G401 (cell line): ENCODE data around the gene CEP68. TPM values are rescaled to one million over a fixed set of nuclear protein-coding genes. Genes with fewer than 3 reads are reported as not detected.
"Not testable (repeated sequence)": the region's sequence is repeated elsewhere in the genome, so short reads cannot be mapped to it uniquely, and the experiment has no call there.

Experiments used
- DNase-seq: peaks from one replicate; pipeline ENCODE4 v3.0.0-alpha.2; 2015; ENCODE audit warnings: low spot score
- in situ Hi-C: cut with HindIII; loops from 2 replicates; pipeline ENCODE4 v1.10.0; 2016; ENCODE audit warnings: low sequenced_read_pairs, mixed read lengths
- total RNA-seq: library from RNA; depleted of rRNA; stranded (reverse); fragments of >200 nt; shearing (Covaris generic); gene quantifications from 2 replicates; pipeline ENCODE4 v1.2.3, GENCODE V29; 2014; rRNA removed

CEP68 gene, protein sequence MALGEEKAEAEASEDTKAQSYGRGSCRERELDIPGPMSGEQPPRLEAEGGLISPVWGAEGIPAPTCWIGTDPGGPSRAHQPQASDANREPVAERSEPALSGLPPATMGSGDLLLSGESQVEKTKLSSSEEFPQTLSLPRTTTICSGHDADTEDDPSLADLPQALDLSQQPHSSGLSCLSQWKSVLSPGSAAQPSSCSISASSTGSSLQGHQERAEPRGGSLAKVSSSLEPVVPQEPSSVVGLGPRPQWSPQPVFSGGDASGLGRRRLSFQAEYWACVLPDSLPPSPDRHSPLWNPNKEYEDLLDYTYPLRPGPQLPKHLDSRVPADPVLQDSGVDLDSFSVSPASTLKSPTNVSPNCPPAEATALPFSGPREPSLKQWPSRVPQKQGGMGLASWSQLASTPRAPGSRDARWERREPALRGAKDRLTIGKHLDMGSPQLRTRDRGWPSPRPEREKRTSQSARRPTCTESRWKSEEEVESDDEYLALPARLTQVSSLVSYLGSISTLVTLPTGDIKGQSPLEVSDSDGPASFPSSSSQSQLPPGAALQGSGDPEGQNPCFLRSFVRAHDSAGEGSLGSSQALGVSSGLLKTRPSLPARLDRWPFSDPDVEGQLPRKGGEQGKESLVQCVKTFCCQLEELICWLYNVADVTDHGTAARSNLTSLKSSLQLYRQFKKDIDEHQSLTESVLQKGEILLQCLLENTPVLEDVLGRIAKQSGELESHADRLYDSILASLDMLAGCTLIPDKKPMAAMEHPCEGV
- total RNA-seq = 8.5 and 12.6 TPM in 2 replicates

DNA sequence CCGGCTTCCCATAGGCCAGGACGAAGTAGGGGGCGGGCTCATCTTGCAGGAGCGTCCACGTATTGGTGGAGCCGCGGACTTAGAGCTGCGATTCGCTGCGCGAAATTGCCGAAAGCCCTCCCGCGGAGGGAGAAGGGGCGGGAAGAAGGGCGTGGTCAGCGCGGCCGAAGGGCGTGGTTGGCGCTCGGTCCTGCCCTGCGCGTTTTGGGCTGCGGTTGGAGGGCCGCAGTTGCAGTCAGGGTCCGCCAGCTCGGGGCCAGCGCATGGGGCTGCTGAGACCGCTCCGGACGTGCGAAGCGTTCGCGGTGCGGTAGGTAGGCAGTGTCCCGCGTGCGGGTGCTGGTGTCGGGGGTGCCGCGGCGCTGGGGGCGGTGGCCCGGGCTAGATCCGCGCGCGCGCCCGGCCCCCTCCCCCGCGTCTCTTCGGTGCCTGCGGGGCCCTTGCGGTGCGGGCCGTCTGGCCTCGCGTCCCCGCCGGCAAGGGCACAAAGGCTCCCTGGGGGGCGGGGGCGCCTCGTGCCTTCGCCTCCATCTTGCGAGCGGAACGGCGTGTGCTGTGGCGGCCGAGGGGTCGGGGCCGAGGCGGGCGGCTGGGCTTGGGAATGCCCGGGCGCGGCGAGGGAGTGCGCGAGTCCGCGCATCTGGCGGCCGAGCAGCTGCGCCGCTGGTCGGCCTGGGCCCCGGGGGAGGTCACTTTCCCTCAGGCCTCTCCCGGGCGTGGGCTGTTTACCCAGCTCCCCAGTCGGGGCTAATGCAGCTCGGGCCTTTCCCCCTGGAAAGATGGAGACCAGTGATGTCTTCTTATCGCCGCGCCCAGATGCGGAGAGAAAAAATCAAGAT lies at the start of gene CEP68:
Gene CEP68 (plus strand): TSS at position 202 of the 839 bp plus-strand sequence. CDS start 13,029 bp downstream, outside the sequence.
- peak; percentile 98 for DNase-seq
- in situ Hi-C loops = no loop called here

DNA sequence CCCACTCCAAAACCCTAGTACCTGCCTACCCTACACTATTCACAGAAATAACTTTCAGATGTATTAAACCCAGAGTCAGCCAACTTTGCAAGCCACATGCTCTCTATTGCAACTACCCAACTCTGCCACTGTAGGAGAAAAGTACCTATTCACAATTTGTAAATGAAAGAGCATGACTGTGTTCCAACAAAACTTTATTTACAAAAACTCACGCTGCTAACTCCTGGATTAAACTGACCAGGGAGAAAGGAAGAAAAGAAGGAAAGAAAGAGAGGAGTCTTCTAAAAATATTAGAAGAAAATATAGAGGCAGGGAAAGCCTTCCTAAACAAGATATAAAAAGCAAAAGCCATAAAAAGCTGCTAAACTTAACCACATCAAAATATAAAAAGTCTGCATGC lies 42.4 kb upstream of the CEP68 start:
- DNase-seq = no peak
- in situ Hi-C loops = no loop called here

DNA sequence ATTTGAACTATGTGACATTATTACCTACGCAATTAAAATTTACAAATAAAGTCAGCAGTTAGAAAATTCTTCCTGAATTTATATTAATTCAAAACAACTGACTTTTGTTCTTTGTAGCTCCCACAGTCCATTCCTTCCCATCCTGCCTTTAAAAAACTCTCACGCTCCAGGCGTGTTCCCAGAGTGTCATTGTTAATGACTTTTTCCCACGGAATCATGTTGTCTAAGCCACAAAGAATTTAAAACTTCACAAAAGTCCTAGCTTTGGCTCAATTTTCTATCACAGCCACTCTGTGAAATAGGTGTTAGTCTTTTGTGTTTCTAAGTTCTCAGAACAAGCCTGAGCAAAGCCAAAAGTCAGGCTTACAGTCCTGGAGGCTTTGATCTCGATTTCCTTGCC lies 40.5 kb upstream of the CEP68 start:
- DNase-seq = no peak
- in situ Hi-C loops = no loop called here

DNA sequence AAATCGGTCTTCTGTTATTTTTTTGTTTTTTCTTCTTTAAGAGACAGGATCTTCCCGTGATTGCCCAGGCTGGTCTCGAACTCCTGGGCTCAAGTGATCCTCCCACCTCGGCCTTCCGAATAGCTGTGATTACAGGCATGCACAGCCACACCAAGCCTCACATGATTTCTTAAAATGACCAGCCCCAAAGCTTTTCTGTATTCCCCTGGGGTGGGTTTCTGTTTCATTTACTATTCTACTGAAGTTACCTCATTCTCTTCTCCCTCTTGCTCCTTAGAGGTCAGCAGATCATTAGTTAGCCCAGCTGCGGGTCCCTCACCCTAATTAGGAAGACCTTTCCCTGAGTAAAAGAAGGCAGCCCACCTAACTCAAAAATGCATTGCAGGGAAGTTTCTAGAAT lies 39.4 kb upstream of the CEP68 start:
- in situ Hi-C loops = no loop called here

DNA sequence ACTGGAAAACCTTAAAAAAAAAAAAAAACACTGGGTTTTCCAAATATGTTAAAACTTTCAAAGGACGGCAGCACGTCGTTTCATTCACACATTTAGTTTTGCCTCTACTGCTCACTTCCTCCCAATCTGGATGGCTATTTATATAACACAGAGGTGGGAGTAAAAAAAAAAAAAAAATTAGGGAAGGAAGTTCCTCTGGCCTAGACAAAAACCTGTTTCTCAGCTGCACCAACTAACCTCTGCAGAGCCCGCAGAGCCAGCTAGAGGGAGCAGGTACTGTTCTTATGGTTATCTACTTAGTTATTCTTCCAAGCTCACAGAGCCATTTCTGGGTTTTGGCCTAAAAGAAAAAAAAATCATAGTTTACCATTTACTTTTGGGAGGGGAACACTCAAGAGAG lies 38.9 kb upstream of the CEP68 start:
- DNase-seq = no peak
- in situ Hi-C loops = no loop called here

More for the DNA sequence above, 39.4 kb upstream of the CEP68 start:
- DNase-seq = no peak

DNA sequence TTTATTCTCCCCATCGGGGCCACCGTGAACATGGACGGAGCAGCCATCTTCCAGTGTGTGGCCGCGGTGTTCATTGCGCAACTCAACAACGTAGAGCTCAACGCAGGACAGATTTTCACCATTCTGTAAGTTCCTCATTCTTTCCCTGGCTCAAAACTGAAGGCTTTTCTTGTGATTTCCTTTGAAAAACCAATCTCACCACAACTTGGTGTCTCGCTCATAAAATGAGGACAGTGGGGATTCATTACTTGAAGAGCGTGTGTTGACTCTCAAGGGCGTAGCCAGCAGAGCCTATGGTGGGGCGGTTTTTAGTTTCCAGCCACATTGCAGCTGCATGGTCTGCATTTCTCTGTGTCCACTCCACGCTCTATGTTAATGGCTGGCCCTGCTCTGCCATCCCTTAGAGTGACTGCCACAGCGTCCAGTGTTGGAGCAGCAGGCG lies 38.1 kb upstream of the CEP68 start:
- in situ Hi-C loops = no loop called here
- no peak for DNase-seq

DNA sequence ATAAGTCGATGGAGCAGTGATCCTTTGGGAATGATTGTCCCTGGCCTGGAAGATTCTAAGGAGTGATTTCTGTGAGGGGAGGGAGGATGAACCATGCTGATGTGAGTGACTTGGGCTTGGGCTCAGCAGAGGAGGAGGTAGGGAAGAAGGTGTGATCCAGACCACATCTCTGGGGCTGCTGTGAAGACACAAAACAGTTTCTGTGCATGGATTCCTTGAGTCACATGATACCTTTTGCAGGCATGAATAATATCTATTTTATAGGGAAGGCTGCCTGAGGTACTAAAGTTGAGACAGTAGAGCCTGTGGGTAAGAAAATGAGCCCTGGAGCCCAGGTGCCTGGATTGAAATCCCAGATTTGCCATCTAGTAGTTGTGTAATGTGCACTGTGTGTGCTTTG lies 37.2 kb upstream of the CEP68 start:
- in situ Hi-C loops = no loop called here
- DNase-seq = no peak

DNA sequence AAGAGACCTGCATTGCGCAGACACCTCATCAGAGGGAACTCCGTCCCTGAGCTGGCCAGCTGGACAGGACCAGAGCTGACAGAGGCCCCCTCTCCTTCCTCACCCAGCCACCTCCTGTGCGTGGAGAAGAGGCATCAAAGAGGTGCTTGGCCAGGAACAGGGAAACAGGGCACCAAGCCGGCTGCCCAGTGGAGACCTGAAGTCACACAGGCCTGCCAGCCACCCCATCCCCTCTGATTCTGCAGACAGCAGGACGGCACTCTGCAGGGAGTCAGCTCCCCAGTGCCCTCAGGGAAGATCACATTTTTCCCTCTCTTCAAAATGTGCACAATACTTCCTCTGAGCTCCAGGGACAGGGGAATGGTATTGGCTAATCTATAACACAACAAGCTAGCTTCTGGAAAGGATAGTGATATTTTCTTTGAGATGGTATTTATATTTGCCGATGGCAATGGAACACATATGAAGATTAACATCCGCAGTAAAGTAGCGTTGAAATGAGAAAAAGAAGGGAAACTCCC lies 36.5 kb upstream of the CEP68 start:
- in situ Hi-C loops = no loop called here
- no peak for DNase-seq

DNA sequence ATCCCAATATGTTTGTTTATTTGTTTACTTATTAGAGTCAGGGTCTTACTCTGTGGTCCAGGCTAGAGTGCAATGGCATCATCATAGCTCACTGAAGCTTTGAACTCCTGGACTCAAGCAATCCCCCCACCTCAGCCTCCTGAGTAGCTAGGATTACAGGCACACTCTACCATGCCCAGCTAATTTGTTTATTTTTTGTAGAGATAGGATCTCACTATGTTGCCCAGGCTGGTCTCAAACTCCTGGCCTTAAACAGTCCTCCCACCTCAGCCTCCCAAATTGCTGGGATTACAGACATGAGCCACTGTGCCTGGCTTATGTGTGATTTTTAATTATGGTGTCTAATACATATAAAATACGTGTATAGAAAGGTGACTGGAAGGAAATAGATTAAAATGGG lies 36.0 kb upstream of the CEP68 start:
- in situ Hi-C loops, DNase-seq: not testable (repeated sequence)

DNA sequence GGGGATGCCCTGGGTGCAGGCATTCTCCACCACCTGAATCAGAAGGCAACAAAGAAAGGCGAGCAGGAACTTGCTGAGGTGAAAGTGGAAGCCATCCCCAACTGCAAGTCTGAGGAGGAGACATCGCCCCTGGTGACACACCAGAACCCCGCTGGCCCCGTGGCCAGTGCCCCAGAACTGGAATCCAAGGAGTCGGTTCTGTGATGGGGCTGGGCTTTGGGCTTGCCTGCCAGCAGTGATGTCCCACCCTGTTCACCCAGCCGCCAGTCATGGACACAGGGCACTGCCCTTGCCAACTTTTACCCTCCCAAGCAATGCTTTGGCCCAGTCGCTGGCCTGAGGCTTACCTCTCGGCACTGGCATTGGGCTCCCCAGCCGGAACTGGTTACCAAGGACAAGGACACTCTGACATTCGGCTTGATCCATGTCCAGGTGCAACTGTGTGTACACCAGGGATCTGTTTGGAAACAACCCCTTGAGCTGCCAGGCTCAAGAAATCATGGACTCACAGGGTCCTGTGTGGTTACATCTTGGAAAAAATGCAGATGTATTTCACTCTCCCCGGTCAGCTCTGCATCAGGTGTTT lies 35.2 kb upstream of the CEP68 start:
- no peak for DNase-seq
- in situ Hi-C loops = no loop called here

DNA sequence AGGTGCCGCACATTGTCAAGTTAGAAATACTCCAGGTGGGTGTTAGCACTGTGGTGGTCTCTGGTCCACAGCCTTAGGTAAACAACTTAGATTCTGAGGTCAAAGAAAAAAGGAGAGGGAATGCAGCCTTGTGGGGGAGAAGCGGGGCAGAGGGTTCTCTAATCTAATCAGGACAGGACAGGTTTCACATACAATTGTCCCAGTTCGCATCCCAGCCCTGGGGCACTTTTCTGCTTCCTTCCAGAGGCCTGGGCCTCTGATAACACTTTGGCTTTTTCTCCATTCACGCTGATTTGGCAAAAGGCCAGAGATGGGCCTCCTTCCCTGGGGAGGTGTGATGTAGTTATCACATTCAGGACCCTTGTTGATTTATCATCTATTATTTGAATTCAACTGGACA lies 34.5 kb upstream of the CEP68 start:
- no peak for DNase-seq
- in situ Hi-C loops = no loop called here

DNA sequence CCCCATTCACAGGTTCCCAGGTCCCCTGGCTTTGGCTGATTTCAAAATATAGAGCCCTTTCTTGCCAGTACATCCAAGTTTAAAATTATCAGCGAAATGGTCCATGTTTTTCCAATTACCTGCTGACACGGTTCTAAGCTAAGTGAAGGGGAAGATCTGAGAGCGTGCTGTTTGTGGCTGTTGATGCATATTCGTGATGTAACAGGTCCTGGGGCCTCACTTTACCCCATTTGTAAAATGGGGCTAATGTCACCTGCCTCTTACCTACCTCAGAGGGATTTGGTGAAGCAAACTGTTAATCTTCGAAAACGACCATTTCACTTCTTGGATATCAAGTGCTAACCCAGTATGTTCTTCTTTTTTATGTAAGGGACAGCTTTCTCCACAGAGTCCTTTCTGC lies 34.0 kb upstream of the CEP68 start:
- DNase-seq = no peak
- in situ Hi-C loops = no loop called here

DNA sequence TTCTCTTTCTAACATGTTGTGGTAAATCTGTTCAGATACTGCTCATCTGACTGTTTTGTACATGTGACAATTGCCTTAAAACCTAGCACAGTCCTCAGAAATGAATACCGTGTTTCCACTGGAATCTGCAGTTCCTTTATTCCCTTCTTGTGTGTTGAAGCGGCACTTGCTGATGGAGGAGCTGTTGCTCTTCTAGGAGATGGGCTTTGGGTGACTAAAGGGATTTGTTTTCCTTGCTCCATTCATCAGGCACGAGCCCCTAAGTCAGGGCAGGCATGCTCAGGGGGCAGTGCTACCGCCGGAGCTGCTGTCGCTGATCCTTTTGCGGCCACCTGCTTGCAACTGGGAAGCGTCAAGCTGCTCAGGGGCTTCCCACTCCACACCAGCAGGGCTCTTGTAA lies 32.5 kb upstream of the CEP68 start:
- DNase-seq = no peak

DNA sequence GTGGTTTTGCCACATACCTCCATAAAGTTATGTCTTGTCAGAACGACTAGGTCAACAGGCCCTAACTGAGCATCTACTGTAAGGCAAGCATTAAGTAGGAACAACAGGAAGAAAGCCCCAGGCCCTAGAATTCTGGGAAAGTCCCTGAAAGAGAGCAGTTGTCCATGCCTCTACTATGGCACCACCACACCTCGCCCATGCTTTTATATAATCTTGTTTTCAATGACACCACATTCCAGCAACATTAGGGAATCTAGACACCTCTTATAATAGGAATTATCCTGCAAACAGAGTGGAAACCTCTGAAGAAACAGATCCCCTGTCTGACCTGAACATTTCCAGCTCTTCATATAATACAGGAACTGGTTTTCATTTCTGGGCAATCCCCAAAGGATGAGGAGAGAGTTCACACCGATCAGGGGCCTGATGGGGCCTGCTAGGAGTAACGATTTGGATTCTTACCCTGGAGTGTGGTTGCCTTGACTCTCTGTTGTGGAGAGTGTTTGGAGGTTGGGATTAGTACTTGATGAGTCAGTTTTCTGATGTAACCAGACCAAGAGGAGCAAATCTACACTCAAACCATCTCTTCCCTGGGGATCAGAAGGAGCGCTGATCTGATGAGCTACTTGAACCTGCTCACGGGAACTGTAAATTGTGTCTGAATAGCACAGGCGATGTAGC lies 31.9 kb upstream of the CEP68 start:
- in situ Hi-C loops = no loop called here
- no peak for DNase-seq

More for the DNA sequence above, 32.5 kb upstream of the CEP68 start:
- in situ Hi-C loops = no loop called here

DNA sequence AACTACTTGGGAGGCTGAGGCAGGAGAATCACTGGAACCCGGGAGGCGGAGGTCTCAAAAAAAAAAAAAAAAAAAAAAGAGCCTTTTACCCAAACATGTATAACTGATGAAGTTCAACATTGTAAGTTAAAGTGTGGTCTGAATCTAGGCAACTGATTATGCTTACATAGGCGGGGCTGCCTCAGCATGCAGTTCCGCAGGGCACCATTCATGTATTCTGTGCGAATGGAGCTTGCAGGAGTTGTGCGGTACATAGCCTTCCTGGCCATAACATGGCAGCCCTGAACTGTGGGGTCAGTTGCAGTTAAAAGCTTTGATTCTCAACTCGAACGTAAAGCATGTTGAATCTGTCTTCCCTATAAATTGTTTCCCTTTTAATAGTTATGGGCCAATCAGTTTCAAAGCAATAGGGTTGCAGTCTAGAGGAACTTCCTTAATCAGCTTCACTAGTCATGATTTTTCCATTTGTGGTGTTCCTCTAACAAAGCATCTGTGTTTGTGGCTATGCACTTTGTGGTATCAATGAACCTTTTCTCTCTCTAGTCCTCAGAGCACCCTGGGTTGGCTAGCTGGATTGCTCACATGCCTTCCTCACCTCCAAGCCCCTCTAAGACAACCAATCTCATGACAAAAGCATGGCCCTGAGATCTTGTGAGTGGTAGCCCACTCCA lies 30.6 kb upstream of the CEP68 start:
- in situ Hi-C loops = no loop called here
- no peak for DNase-seq

DNA sequence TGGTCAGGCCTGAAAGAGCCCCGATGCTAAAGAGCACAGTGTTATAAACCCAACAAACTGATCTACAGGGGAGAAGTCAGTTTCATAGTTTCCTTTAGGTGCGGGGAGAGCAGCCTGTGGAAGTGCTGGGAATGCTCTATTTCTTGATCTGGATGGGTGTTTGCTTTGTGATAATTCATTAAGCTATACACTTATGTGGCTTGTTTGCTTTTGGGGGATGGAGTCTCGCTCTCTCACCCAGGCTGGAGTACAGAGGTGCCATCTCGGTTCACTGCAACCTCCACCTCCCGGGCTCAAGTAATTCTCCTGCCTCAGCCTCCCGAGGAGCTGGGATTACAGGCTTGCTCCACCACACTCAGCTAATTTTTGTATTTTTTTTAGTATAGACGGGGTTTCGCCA lies 30.1 kb upstream of the CEP68 start:
- in situ Hi-C loops = no loop called here
- no peak for DNase-seq

DNA sequence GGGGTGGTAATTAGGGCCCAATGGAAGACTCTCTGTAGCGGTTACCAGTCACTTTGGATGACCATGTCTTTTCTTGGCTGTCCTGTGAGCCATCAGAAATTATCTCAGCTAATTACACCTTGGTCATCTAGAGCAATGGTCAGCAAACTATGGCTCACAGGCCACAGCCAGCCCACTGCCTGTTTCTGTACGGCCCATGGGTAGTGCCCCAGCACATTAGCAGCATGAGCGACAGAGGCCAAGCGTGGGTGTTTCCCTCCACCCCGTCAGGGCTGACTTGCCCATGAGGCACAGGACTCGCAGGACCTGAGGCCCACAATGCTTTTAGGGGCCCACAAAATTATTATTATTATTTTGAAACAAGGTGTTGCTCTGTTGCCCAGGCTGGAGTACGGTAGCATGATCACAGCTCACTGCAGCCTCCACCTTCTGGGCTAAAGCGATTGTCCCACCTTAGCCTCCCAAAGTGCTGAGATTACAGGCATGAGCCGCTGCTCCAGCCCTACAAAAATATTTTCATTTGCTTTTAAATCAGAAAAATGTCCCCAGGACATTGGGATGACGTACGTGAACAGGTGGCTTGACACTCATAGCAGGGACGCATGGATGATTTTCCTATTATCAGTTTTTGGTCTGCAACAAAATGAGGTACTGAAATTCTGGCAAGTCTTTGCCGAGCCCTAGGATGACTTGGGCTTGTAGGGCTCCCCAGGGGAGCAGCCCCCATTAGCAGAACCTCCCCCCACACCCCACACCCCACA lies 29.3 kb upstream of the CEP68 start:
- in situ Hi-C loops = no loop called here
- DNase-seq = no peak
